ENCODE measurements around the gene TMEM135.

DNA sequence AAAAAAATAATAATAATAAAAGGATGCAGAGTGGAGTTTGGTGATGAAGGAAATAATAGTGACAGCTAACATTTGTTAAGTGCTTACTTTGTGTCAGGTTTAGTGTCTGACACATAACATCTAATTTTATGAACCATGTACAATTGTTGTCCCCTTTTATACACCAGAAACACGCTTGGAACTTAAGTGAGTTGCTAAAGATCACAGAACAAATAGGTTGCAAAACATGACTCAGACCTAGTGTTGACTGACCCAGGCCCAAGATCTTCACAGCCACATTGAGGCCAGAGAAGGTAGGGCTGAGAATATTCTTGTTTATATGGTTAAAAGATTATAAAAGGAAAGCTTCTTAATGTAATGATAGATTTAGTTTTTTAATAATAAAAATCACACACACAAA is 25.6 kb upstream of the TMEM135 start:
- TF ChIP-seq, protein P1, sequence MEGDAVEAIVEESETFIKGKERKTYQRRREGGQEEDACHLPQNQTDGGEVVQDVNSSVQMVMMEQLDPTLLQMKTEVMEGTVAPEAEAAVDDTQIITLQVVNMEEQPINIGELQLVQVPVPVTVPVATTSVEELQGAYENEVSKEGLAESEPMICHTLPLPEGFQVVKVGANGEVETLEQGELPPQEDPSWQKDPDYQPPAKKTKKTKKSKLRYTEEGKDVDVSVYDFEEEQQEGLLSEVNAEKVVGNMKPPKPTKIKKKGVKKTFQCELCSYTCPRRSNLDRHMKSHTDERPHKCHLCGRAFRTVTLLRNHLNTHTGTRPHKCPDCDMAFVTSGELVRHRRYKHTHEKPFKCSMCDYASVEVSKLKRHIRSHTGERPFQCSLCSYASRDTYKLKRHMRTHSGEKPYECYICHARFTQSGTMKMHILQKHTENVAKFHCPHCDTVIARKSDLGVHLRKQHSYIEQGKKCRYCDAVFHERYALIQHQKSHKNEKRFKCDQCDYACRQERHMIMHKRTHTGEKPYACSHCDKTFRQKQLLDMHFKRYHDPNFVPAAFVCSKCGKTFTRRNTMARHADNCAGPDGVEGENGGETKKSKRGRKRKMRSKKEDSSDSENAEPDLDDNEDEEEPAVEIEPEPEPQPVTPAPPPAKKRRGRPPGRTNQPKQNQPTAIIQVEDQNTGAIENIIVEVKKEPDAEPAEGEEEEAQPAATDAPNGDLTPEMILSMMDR (IDR thresholded peaks at IDR 0.05), result no peak
- no peak for TF ChIP-seq POLR2A (IDR thresholded peaks at IDR 0.05)

Measured in right lobe of liver (tissue), 4 donors.